HFF-Myc (cell line): Measurements from ENCODE around the gene SFXN2.
A peak's percentile ranks its signal among the peaks of the same experiment; 100 is the strongest.
"Not testable (repeated sequence)": the region's sequence is repeated elsewhere in the genome, so short reads cannot be mapped to it uniquely, and the experiment has no call there.

ENCODE experiments used
- DNase-seq: peaks from one replicate; pipeline ENCODE4 v3.0.0-alpha.2; 2011; ENCODE audit warnings: low read depth; ENCODE audit errors: extremely low read depth
- H3K4me3 ChIP-seq: replicated peaks from 2 replicates; pipeline ENCODE4 v1.5.1; 2011; ENCODE audit warnings: low read depth, mild to moderate bottlenecking, control low read depth, low read length
- TF ChIP-seq, protein P1 (sequence below): IDR thresholded peaks from 2 replicates; pipeline ENCODE4 v1.5.1; 2012; ENCODE audit warnings: mild to moderate bottlenecking, low read depth, low read length, control low read depth; ENCODE audit errors: missing control alignments

The SFXN2 gene

DNA sequence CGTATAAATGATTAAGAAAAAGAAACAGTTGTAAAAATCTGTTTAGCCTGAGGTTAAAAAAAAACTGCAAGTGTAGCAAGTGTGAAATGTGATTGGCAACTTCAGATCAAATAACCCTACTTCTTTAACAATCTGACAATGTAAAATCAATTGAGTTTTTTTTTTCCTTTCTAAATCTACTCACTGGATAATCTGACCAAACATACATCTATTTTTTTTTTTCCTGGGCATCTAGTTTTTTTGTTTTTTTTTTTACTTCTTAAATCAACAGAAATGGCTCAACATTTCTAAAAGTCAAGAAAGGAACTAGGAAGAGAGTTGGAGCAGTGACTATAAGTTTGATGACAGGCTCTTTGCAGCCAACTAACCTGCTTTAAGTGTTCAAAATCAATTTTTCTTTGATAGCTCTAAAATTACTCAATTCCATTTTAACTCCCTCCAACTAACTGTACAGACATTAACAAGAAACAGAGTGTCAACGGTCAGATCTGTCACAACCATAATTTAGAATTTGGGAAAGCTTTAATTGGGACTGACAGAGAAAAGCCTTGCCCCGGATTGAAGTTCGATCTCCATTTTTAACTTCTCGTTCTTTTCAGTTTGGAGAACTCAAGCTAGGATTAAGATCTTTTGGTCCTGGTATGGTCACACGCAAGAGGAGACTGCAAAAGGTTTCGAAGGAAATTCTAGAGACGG is 1.4 kb upstream of the SFXN2 start:
- TF ChIP-seq, protein P1, sequence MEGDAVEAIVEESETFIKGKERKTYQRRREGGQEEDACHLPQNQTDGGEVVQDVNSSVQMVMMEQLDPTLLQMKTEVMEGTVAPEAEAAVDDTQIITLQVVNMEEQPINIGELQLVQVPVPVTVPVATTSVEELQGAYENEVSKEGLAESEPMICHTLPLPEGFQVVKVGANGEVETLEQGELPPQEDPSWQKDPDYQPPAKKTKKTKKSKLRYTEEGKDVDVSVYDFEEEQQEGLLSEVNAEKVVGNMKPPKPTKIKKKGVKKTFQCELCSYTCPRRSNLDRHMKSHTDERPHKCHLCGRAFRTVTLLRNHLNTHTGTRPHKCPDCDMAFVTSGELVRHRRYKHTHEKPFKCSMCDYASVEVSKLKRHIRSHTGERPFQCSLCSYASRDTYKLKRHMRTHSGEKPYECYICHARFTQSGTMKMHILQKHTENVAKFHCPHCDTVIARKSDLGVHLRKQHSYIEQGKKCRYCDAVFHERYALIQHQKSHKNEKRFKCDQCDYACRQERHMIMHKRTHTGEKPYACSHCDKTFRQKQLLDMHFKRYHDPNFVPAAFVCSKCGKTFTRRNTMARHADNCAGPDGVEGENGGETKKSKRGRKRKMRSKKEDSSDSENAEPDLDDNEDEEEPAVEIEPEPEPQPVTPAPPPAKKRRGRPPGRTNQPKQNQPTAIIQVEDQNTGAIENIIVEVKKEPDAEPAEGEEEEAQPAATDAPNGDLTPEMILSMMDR: no peak
- peak overlapping the region; percentile 92 for H3K4me3 ChIP-seq
- no peak for DNase-seq

DNA sequence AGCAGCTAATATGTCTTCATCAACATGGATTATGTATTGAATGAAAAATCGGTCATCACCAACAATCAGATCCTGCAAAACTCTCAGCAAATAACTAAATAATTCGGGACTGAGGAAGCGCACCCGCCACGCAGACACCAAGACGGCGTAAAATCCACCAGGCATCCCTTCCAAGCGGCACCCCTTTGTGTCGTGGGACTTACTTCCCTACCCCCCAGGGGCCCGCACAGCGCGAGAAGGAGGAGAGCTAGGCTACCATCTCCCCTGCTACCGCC is 960 bp upstream of the SFXN2 start:
- TF ChIP-seq, protein P1: no peak
- H3K4me3 ChIP-seq: peak overlapping the region; percentile 92
- no peak for DNase-seq

DNA sequence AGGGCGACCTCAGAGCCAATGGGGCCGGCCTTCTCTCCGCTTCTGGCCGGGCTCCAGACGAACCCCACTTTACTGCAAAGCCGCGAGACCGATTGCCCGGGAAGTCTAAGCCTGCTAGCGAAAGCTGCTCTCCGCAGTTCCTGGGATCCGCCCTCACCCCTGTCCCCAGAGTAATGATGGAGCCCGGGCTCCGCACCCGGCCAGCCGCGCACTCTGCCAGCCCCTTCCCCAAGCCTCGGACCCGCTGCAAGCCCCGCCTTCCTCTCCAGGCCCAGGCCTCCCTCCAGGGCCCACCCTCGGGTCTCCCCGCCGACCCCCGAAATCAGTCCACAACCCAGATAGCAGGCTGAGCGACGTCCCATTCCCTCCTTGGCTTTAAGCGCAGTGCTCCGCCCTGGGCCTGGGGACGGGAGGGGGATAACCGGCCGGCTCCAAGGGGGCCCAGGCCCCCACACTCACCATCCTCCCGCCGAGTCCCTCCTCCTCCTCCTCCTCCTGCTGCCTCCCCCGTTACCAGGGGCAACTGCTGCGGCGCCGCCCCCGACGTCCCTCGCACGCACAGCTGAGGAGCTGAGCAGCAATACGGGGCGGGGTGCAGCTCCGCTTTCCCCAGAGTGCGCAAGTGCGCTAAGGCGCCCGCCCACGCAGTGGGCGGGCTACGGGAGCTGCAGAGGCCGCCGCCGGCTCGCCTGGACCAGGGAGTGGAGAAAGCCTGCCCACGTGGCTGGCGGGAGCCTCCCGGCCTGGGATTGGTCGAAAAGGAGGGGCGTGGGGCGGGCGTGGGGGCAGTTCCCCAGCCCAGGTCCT is 419 bp upstream of the SFXN2 start, which contains the start of gene ARL3:
Gene ARL3, minus strand, starts transcription at position 584 of the 807 bp plus-strand sequence. Its CDS starts 122 bp downstream, at position 462.
- DNase-seq: peak; percentile 83
- peak within 1 kb of the TSS; percentile 92 for H3K4me3 ChIP-seq
- TF ChIP-seq, protein P1: peak; percentile 20

GRCh38 chr10:102715880-102716279 is 1.4 kb downstream of the SFXN2 start:
- TF ChIP-seq, protein P1: no peak
- no peak for DNase-seq
- peak overlapping the region; percentile 92 for H3K4me3 ChIP-seq

DNA sequence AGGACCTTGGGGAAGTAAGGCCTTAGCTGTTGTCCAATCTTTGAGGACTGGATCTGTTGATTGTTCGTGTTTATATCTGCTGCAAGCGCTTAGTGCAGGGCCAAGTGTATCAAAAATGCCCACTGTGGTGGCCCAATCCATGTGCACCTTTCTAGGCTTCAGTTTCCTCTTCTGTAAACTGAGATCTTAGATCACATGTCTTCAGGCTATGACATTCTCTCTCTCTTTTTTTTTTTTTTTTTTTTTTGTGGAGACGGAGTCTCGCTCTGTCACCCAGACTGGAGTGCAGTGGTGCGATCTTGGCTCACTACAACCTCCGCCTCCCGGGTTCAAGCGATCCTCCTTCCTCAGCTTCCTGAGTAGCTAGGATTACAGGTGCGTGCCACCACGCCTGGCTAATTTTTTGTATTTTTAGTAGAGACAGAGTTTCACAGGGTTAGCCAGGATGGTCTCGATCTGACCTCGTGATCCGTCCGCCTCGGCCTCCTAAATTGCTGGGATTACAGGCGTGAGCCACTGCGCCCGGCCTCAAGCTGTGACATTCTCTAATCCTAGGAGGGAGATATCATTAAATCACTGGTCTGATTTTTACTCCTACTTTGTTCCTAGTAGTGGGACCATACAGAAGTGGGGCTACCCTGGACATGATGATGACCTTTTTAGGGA is 2.6 kb downstream of the SFXN2 start:
- not testable (repeated sequence) for H3K4me3 ChIP-seq, DNase-seq

DNA sequence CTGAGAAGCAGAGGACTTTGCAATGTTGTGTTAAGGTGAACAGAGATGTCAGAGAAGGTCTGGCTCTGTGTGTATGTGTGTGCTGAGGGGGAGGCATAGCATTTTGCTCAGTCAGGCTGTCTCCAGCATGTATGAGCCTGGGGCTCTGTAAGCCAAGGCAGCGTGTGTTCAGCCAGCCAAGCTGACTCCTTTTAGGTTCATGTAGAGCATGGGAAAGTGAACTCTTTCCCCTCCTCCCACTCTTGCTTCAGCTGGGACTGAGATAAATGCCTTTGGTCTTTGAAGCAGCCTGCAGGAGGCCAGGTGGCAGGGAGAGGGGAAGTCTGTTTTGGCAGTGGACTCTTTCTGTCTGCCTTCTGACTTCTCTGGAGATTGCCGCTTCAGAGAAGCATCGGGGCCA is 3.8 kb downstream of the SFXN2 start:
- no peak overlapping the region; the same call in 1 of the 2 replicates for H3K4me3 ChIP-seq
- DNase-seq: no peak
- TF ChIP-seq, protein P1: no peak

- DNase-seq: no peak
- TF ChIP-seq, protein P1: no peak
- H3K4me3 ChIP-seq: no peak overlapping the region
Observed at GRCh38 chr10:102720337-102720736, 5.9 kb downstream of the SFXN2 start.
